GM10266 (cell line): Measurements from ENCODE around the gene FAM53A.

Source experiments
- DNase-seq: peaks from one replicate; pipeline ENCODE4 v3.0.0; 2012; ENCODE audit errors: extremely low spot score
- TF ChIP-seq, protein P1 (sequence below): IDR thresholded peaks from 2 replicates; pipeline ENCODE4 v1.5.1; 2012; ENCODE audit warnings: mild to moderate bottlenecking, low read depth; ENCODE audit not compliant: control insufficient read depth, insufficient read depth; ENCODE audit errors: missing control alignments

The FAM53A gene

DNA sequence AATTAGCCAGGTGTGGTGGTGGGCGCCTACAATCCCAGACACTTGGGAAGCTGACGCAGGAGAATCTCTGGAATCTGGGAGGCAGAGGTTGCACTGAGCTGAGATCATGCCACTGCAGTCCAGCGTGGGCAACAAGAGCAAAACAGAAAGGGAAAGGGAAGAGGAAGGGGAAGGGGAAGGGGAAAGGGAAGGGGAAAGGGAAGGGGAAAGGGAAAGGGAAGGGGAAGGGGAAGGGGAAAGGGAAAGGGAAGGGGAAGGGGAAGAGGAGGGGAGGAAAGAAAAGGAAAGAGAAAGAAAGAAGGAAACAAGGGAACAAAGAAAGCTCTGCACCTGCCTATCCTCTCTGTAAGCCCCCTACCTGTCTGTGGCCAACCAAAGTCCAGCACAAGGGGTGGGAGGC, 35.2 kb downstream of the FAM53A start:
- TF ChIP-seq, protein P1, sequence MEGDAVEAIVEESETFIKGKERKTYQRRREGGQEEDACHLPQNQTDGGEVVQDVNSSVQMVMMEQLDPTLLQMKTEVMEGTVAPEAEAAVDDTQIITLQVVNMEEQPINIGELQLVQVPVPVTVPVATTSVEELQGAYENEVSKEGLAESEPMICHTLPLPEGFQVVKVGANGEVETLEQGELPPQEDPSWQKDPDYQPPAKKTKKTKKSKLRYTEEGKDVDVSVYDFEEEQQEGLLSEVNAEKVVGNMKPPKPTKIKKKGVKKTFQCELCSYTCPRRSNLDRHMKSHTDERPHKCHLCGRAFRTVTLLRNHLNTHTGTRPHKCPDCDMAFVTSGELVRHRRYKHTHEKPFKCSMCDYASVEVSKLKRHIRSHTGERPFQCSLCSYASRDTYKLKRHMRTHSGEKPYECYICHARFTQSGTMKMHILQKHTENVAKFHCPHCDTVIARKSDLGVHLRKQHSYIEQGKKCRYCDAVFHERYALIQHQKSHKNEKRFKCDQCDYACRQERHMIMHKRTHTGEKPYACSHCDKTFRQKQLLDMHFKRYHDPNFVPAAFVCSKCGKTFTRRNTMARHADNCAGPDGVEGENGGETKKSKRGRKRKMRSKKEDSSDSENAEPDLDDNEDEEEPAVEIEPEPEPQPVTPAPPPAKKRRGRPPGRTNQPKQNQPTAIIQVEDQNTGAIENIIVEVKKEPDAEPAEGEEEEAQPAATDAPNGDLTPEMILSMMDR: no peak
- DNase-seq: no peak

DNA sequence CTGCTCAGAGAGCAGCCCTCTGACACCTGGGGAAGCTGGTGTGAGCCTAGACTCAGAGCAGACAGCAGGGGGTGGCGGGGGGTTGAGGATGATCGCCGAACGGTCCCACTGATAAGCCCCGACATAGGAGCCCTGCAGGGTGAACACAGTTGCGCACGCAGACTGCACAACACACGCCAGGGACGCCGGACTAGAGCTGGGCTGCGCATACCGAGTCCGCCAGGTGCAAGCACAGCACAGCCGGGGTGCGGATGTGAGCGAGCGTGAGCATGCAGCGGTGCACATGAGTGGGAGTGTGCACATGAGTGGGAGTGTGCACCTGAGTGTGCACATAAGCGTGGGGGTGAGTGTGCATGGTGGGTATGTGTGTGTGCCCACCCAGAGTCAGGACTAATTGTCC, 36.7 kb downstream of the FAM53A start:
- no peak for DNase-seq
- TF ChIP-seq, protein P1: no peak

DNA sequence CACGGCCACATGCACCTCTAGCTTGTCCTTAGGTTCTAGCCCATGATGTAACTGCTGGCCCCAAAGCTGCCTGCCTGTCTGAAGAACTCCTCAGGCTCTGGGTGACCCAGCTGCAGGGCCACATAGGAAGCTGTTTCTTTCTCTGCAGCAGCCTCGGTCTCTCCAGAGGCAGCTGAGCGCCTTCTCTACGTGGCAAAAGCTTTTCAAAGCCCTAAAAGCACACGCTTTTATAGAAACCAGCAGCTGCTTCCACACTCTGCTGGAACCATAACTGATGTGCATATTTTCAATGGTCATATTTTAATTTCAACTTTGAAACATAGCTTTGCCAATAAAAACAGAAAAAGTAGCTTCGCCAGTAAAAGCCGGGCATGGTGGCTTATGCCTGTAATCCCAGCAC, 37.4 kb downstream of the FAM53A start:
- DNase-seq: no peak
- TF ChIP-seq, protein P1: no peak

DNA sequence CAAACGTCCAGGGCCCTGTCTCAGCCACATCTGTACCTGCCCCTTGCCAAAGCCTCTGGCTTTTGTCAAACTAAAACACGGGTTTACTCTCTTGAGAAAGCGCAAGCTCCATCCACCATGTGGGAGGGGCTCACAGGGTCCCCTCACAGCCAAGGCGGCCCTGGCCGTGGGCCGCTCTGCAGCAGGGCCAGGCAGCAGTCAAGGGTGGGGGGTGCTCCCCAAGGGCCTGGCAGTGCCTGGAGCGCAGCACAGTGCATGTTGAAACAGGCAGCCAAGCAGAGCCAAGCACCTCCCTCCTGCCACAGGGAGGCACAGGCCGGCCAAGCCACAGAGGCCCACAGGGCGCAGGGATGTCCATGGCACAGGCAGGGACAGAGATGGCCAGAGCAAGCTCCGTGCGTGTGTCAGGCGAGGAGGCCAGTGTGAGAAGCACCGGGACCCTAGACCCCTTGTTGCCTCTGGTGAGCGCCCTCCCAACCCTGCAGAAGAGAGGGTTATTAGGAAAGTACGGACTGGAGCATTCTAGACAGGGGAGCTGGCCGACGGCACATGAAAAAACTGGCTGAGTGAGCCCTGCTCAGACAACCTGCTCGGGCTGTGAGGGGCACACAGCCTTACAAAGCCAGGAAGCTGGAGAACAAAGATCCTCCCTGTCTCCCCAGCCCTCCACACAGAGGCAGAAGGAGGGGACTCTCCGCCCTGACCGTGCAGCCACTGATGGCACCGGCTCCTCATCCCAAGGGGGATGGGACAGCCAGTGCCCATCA, 39.0 kb downstream of the FAM53A start:
- TF ChIP-seq, protein P1: no peak

DNA sequence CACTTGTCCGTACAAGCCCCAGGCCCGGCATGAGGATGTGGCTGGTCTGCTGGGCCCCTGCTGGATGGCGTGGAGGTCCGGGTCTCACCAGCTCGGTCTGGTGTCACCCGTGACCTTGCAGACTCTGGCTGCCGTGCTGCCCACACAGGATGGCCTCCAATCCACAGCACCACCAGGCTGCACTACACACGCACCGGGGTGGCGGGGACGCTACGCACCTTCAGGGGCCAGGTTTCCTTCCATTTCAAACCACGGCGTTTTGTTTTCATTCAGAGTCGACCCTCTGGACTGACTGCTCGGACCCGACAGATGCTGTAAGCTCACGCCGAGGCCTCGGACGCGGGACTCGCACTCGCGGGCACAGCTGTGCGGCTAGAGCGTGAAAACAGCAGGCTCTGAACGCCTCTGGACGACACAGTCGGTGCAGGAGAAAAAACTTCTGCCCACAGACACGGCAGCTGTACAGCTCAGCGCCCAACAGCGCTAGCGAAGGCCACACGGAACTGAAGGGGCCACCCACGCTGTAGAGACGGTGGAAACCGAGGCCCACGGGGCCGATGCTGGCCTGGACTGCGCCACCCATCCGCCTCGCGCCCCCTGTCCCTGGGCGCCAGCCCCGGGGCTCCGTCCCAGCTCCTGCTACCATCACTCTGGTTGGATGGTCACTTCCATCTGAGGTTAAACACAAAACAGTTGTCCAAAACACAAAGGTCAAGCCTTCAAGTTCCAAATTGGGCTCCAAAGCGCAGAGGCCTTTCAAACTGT, 40.0 kb downstream of the FAM53A start:
- no peak for DNase-seq
- TF ChIP-seq, protein P1: no peak

More for the DNA sequence above, 39.0 kb downstream of the FAM53A start:
- no peak for DNase-seq

DNA sequence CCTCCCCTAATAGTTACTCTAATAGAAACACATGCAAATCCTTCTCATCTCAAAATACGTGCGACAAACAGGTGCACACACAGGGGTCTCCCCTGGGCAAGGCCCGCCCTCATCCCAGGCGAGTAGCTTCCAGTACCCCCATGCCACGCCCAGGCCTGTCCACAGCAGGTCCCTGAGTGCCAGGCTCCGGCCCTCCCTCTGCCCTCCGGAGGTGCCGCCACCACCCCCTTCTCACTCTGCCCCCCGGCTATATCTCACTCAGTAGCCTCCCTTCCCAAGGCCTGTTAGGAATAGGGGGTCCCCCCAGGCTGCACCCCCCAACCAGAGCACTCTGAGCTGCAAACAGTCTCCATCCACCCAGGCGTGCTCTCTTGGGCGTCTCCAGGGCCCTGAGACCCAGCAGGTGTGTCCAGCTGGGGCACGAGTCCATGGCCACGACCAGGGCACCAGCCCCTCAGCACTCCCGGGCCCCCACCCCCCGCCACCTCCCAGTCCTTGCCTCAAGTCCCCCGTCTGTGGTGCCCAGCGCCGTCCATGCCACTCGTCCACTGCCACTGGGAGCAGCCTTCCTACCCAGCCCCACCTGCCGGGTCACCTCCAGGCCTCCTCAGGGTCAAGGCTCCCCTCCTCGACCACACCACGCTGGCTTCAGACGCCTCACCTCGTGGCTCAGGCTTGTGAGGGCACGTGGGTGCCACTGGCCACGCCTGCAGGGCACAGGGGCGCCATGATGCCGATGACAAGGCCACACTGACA, 41.7 kb downstream of the FAM53A start:
- no peak for DNase-seq

More for the DNA sequence above, 41.7 kb downstream of the FAM53A start:
- TF ChIP-seq, protein P1: no peak
